PFSK-1 (cell line): ENCODE measurements around the gene NRXN3.

Source experiments
- POLR2AphosphoS5 ChIP-seq: IDR thresholded peaks from 2 replicates; pipeline ENCODE4 v1.6.1; 2012; ENCODE audit warnings: low read depth, mild to moderate bottlenecking, control low read depth, low read length, moderate library complexity
- REST ChIP-seq, 2 experiments: IDR thresholded peaks; 2 replicates each; pipeline versions ENCODE4 v1.6.1 to v1.8.0; 2011 to 2012; ENCODE audit warnings: low read depth in 2 of 2, low read length in 2 of 2, control low read depth in 1 of 2, inconsistent platforms in 1 of 2, mild to moderate bottlenecking in 1 of 2, moderate library complexity in 1 of 2; ENCODE audit not compliant: insufficient read depth in 1 of 2
- SIN3A ChIP-seq: IDR thresholded peaks from 2 replicates; pipeline ENCODE4 v1.6.1; 2012; ENCODE audit warnings: mild to moderate bottlenecking, low read length, moderate library complexity, borderline replicate concordance; ENCODE audit not compliant: insufficient read depth
- TAF1 ChIP-seq: IDR thresholded peaks from 2 replicates; pipeline ENCODE4 v1.6.1; 2012; ENCODE audit warnings: low read length, control low read depth, borderline replicate concordance; ENCODE audit not compliant: insufficient read depth

GRCh38 chr14:78488938-78489337 is 318.8 kb downstream of the NRXN3 start:
- TF ChIP-seq TAF1, result no peak
- no peak for TF ChIP-seq REST (IDR thresholded peaks at IDR 0.05; ENCODE audit: insufficient read depth in 1 of 2, low read depth in 2 of 2, low read length in 2 of 2)
- TF ChIP-seq POLR2AphosphoS5, result no peak
- no peak for TF ChIP-seq SIN3A
